ENCODE results near the gene AGBL1.

The AGBL1 gene

DNA sequence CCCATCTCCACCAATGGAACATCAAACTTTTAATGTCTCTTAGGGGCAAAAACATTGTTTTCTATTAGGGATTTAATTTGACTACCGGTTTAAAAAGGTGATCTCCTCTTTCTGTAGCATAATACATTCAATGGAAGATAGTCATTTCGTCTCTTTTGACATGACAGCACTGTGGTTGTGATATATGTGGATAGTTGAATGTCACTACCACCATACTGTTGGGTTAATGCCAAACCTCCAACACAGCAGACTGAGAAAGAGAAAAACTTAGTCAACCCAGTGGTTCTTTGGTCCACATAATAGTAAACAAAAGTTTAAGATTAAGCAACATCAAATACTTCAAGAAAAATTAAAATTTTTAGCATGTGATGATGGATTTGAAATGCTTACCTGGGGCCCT, 530.4 kb downstream of the AGBL1 start:
- peak; percentile 5 for DNase-seq

DNA sequence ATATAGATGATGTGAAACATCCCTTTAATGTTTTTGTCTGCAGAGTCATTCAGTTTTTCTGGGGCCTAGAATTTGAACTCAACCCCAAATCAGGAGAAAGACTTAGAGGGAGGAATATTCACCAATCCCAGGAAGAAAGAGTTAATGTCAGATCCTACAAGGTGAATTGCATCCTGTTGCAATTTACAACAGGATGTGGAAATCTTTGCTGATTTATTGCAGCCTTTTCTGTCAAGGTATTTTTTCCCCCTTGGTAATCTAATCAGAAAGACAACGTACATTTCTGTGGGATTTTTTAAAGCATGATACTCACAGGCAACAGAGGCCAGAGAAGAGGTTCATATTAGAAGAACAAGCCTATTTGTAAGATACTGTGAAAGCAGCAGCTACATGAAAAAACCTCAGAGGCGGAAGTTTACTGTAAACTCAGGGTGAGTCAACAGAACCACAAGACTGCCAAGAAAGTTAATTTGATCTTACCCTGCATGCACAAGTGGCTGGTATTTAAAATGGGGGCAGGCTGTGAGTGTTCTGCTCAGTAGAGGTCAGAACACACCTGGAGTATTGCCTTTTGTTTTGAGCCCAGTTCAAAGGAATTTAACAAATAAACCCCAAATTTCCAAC, 531.9 kb downstream of the AGBL1 start:
- peak; percentile 29 for DNase-seq

DNA sequence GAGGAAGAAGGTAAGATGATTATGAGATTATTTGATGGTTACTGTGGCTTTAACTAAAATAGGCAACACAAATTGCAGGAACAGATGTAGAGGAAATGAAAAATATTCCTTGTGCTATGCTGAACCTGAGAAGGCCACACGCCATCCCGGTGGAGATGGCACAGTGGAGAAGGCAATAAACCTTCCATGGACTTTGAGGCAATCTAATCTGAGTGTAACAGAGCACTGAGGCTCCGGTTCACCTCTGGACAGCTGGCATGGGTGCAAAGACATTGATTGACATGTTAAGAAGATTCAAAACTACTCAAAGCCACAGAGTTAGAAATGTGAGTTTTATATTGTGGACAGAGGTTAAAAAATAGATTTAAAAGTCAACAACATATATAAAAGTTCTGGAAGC, 535.7 kb downstream of the AGBL1 start:
- DNase-seq: no peak

DNA sequence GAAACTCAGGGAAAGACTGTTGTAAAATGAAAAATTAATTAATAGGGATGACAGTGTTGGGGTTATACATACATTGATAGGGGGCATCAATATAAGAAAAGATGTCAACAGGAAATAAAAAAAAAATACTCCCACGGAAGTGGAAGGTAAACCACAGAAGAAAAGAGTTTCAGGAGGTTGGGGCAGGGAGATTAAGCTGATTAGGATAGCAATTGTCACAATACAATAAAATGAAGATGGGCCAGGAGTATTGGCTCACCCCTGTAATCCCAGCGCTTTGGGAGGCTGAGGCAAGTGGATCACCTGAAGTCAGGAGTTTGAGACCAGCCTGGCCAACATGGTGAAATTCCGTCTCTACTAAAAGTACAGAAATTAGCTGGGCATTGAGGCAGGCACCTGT, 536.1 kb downstream of the AGBL1 start:
- DNase-seq: no peak

DNA sequence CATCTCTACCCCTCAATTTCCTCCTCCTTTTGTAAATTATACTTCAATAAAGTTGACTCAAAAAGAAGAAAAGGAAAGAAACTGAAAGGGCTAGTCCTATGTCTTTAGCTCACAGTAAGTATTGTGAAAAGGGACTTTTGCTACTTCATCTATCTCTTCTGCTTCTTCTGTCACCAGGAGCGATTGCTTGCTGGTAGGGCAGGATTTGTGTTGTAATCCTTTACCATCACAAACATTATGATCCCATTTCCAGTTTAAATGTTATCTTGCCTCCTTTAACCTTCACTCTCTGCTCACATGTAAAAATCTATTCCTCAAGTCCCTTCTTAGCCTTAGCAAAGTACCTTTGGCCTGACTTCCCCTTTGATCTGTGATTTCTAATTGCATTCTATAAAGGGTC, 537.1 kb downstream of the AGBL1 start:
- no peak for DNase-seq

DNA sequence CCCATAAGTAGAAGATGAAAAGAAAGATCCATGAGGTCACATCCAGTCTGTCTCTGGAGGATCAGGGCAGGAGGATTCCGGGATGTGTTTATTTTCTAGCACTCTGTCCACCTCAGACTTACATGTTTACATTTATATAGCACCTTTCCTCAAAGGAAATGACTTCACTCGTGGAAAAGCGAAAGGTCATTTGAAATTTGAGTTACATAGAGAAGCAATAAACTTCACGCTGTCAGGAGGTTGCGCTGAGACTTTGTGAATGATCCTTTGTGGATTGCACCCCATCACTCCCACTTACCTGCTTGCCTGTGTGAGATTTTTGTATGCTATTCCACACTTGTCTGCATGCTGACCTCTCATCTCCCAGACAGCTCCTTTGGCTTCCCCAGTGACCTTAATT, 540.5 kb downstream of the AGBL1 start:
- DNase-seq: no peak

DNA sequence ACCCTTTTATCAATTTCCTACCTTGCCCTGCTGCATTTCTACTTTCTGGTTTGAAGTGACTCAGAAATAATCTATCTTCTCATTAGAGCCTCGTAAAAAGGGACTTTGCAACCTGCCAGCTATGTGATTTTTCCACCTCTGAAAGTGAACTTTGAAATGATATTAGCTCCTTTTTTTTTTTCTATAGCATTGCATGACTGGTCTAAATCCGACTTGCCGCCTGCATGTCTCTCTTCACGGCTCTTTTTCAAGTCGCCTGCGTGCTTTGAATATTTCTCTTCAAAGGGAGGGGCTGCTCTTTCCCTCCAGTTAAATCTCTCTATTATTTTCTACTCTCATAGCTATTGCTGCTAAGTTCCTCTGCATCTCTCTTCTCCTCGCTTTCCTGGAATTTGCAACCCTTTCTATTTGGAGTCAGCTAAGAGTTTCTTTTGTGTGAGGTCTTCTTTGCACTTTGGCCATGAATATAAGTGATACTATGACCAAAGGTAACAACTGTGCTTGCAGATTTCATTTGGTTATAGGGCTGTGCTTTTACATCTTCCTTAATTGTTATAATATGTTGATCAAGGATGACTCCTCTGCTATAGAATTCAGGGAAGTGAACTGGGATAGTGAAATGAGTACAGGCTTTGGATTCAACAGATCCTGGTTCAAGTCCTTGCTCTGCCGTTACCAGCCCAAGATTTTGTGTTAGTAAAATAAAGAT, 541.1 kb downstream of the AGBL1 start:
- DNase-seq: no peak

DNA sequence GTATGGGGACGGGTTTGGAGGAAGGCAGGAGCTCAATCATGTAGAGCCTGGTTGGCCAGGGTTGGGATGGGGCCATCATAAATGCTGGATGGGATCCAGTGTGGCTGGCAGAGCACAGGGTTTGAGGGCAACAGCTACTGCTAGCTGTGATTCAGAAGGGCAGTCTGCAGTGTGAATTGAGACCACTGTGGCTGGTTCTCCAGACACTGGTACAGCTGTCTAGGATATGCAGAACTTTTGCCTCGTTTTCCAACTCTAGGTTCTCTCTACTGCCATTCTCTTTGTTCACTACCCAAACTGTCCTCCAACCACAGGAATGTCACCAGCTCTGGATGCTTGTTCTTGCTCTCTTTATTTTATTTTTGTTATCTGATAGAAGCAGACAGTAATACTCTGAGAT, 543.6 kb downstream of the AGBL1 start:
- no peak for DNase-seq

DNA sequence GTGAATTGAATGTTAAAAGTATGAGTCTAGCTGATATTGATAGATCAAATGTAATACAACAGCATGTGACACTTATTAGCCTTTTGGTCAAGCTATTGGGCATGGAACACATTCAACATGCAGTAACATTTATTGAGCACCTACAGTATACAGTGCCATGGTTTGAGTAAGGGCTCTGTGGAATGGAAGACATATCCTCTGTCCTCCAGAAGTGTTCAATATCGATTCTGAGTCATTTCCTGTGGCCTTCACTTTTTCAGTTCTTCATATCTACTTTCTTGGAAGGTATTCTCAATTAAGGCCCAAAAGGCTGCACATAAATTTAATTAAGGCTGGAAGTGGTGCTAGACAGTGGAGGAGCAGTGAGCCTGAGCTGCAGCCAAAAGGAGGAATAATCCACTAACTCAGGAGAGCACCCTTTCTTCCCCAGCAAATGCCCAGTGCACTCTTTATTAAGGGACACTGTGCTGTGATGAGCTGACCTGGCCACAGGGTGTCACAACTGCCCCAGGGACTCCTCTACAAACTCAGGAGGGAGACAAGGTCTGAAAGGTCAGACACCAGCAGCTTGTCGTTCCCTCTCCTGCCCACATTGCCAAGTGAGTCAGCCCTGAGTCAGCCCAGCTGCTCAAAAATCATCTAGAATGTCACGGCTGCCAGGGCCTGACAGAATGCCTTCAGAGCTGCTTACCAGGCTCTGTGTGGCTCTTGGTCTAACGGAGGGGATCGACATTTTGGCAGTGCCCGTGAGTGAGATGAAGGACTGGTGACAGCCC, 544.8 kb downstream of the AGBL1 start:
- peak; percentile 87 for DNase-seq

DNA sequence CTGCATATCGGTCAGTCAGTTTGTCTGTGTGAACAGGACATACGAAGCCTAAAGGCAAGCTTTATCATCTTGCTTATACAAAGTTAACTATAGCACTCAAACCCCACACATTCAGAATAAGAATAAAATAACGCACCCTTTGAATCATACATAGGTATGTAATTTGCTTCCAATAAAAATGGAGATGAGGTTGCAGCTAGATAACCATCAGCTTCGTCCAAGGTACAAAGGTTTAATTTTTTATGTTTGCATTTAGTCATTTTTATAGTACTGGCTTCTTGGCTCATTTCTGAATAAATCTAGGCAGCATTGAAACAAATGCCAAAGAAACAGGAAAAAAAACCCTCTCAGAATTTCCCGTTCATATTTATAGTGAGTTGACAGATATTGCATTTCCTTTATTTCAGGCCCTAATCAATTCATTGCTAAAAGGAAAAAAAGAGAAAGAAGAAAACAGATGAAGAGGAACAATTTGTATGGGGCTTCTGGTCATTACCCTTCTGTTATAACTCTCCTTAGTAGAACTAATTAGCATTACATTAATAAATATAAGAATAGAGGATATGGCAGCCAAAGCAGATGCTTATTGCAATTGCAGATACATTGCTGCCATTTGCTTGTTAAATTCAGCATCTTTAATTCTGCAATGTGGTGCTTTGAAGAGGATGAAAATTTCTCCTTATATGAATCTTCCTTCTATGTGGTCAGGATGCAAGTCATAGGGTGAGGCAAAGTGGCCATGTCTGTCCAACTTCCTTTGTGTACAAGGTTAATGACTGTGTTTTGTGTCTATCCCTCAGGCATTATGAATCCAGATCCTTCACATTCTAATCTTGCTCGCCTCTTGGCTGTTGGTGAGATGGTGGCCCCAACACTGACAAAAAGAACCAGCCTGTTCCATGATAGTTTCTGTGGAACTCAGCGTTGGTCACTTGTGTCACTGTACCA, 550.0 kb downstream of the AGBL1 start:
- DNase-seq: no peak

DNA sequence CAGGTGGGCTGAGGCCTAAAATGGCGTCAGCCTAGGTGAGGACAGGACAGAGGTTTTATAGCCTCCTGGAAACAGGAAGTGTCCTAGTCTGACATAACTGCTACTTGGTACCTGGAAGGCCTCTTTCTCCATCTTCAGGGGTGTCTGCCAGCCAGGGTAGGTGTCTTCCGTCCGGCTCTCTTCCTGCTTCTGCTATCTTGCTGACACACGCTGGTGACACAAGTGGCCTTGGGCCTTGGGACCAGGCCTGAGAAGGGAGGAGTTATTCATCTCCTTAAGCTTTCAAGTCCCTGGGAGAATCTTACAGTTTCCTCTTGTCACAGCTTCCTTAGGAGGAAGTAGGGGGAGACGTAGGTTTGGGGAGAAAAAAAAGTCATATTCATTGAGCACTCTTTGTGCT, 551.3 kb downstream of the AGBL1 start:
- no peak for DNase-seq

DNA sequence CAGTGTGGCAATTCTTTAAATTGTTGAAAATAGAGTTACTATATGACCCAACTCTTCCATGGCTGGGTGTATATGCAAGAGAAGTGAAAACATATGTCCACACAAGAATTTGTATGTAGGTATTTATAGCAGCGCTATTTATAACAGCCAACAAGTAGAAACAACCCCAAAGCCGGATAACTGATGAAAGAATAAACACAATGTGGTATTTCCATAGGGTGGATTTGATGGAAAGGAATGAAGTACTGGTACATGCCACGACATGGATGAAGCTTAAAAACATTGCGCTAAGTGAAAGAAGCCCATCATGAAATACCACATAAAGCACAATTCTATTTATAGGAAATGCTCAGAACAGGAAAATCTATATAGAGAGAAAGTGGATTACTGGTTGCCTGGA, 554.5 kb downstream of the AGBL1 start:
- DNase-seq: no peak

DNA sequence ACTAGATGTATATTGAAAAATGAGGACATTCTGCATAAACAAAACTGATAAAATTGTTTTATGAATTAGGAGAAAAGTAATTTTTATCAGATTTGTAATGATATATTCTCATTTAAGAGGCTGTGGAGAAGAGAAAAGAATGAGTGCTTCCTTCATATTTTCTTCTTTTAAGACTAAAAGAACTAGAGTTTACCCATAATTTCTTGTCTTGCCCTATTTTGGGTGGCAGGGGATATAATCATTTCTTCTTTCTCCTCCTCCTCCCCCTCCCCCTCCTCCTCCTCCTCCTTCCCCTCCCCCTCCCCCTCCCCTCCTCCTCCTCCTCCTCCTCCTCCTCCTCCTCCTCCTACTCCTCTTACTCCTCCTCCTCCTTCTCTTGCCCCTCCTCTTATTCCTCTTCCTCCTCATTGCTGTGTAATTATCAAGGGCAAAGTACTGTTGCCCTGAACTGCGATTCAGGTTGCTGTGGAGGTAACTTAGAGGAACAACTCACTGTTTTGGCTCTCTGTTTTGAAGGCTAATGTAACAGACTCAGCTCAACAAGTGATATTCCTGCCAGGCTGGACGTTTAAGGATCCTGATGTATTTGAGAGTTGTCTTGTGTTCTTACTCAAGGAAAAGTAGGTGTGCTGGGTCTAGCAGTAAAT, 555.4 kb downstream of the AGBL1 start:
- DNase-seq: no peak

DNA sequence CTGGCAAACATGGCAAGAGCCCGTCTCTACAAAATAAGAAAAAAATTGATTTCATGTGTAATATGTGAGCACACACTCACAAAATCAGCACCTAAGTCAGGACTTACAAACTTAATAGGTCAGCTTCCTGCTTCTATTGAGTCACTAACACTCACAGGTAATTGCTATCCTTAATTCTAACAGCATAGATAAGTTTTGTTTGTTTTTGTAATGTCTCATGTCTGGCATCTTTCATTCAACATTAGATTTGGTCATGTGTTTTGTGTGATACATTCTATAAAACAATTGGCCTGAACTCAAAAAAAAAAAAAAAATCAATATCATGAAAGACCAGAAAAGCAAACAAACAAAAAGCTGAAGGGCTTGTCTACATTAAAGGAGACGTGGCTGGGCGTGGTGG, 564.7 kb downstream of the AGBL1 start:
- no peak for DNase-seq

DNA sequence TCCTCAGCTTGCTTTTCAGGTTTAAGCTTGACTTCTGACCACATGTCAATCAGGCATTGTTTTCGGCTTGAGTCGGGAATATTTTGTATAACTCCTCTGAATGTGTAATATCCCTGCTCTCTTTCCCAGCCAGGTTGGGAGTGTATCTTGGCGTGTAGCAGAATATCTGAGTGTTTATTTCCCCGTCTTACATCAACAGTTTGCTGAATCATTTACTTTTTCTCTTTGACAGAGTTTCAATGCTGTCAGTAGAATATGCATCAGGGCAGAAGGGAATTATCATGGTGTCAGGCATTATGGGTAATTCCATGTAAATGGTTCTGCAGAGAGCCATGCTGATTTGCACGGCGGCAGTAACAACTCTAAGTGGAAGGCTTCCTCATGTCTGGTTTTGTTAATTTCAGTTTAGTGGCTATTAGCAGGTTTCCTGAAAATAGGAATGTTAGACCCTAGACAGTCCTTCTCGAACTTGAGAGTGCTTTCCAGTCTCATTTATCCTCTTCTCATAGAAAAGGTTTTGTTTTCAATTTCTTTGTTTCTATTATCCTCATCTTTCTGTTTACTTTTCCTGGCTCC, 566.3 kb downstream of the AGBL1 start:
- no peak for DNase-seq

DNA sequence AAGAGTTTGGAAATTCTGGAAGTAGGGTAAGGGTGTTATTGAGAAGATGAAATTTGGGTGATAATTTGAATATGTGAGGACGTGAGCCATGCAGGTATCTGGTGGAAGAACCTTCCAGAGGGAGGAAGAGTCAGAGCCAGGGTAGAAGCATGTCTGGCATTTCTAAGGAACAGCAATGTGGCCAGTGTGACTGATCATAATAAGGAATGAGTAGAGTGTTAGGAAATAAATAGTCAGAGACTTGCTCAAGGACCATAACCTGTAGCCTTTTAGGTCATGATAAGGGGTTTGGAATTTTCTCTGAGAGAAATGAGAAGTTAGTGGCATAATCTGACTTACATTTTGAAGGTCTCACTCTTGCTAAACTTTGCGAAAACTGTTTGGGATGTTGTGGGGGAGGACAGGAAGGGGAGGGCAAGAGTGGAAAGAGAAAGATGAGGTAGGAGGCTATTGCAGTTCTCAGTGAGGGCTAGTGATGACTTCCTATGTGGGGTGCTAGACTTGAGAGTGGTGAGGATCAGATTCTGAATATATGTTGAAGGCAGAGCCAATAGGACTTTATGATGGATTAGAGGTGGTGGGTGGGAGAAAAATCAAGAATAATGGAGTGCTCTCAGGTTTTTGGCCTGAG, 568.3 kb downstream of the AGBL1 start:
- peak; percentile 27 for DNase-seq

DNA sequence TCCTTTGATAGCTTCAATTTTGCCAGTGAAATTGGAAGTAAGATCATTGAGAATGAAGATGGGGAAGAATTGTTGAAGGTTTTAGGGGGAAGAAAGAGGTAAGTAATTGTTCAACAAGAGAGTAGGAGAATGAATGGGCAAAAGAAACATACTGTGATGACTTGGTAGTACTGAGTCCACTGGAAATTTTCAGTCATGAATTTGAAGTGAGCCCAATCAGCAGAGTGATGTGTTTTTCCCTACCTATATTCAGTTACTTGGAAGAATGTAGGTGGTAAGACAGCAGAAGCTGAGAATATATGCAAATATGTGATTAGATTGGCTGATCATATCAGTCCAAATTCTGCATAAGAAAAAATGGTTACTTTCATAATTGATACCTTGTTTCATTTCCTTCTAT, 569.6 kb downstream of the AGBL1 start:
- DNase-seq: no peak

DNA sequence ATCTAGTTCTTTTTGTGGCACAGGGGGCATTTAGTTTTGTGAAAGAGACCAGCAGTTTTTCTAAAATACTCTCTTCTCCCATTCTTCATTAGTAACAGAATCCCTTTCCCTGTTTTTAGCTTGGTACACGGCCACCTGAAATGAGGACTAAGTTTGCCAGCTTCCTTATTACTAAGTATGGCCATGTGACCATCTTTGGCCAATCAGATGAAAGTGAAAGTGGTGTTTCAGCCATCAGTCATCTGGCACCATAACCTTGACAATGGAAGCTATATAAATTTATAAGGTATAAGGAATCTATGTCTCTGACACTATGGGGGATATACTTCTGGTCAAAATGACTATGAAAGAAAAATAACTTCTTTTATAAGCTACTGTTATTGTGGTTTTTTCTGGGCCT, 570.4 kb downstream of the AGBL1 start:
- peak; percentile 19 for DNase-seq

DNA sequence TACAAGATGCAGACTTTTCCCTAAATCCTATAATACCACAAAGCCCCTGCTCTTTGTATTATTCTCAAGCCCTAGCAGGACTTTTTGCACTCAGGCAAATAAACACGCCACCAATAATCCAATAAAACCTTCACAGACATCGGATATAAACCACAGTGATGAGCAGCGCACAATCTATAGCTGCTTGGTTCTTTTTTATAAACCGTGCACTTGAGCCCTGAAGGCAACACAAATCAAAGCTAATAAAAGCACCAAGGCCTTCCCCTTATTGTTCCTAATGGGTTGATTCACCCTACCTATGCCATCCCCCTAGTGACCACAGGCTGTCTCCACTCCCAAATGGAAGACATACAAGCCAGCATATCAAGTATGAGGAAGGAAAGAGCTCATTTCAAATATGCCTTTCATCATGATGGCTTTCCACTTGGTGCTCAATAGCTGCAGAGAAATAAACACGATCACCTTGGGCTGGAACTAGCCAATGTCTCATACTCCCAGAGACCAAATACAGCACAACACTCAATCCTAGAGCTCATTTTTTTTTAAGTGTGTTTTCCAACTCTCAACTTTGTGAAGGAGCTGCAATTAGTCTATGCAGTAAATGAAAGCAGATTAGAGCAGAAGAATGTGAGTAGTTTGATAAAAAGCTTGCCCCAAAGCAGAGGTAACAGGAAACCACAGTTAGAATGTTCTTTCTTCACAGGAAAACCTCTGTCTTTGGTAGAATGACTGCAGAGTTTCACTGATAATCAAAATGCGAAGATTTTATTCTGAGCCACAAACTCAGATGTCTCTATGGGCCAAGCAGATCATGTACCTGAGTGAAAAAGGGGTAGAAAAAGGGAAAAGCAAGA, 573.9 kb downstream of the AGBL1 start:
- no peak for DNase-seq

DNA sequence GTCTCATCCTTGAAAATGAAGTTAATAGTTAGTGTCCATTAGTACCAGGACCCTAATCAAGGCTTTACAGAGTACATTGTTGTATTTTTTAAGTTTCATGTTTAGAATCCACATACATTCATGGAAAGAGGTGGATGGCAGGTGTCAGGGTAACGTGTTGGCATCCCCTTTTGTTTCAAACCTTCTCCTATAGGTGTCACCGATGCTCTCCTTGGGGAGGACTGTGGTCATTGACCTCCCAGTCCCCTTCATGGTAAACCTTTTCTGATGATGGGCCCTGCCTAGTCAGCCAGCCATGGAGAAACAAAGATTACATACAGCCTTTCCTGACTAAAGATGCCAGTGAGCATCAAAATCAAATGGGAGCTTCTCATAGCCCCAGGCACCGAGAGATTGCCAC, 574.8 kb downstream of the AGBL1 start:
- no peak for DNase-seq

DNA sequence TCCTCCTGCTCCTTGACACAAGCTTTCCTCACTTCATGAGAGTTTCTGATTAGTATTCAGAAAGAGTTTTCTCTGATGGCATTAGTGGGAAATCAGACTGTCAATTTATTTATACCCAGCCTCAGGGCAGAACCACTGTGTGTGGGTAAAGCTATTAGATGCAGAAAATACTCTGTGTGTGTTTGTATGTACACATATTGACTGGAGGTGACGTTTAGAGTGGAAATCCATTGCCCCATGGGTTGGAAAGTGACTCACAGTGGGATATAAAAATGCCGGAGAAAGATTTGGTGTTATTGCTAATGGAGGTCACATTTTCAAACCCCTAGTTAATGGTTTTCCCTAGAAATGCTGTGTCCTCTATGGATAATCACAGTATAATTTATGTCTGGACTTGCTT, 577.6 kb downstream of the AGBL1 start:
- no peak for DNase-seq
